ENCODE data around the gene NDUFB5. TPM values are rescaled to one million over a fixed set of nuclear protein-coding genes. Genes with fewer than 3 reads are reported as not detected.

Gene NDUFB5
- polyA plus RNA-seq, 1 donor from 2014 or later, result 272 TPM

Small RNA genes within 50 kb of the gene (small RNA-seq; reads per million reads assigned to genes)
- gene AC090425.1 (0 reads per million in 3 experiments), gene RF01210 (0 reads per million in 3 experiments)

Other genes with a start within 250 kb of the NDUFB5 start
- 38.7 and 42.8 TPM in 2 replicates for gene GNB4, start 153.3 kb upstream of the NDUFB5 start, polyA plus RNA-seq
- 120 and 137 TPM in 2 replicates for gene ACTL6A, start 41.9 kb upstream of the NDUFB5 start, polyA plus RNA-seq
- gene MRPL47, start 156 bp upstream of the NDUFB5 start, polyA plus RNA-seq, result 80.6 and 91.1 TPM in 2 replicates
- gene USP13, start 48.2 kb downstream of the NDUFB5 start, polyA plus RNA-seq, result 3.5 and 3.8 TPM in 2 replicates